Nucleus accumbens (tissue), 56 donors: Measurements from ENCODE around the gene CD302.
"Not testable (repeated sequence)": the region's sequence is repeated elsewhere in the genome, so short reads cannot be mapped to it uniquely, and the experiment has no call there.

Source experiments
- DNase-seq, 56 donors: peaks; one replicate each; lab custom pipeline; 2025; lab: John Stamatoyannopoulos, UW

CD302 gene

DNA sequence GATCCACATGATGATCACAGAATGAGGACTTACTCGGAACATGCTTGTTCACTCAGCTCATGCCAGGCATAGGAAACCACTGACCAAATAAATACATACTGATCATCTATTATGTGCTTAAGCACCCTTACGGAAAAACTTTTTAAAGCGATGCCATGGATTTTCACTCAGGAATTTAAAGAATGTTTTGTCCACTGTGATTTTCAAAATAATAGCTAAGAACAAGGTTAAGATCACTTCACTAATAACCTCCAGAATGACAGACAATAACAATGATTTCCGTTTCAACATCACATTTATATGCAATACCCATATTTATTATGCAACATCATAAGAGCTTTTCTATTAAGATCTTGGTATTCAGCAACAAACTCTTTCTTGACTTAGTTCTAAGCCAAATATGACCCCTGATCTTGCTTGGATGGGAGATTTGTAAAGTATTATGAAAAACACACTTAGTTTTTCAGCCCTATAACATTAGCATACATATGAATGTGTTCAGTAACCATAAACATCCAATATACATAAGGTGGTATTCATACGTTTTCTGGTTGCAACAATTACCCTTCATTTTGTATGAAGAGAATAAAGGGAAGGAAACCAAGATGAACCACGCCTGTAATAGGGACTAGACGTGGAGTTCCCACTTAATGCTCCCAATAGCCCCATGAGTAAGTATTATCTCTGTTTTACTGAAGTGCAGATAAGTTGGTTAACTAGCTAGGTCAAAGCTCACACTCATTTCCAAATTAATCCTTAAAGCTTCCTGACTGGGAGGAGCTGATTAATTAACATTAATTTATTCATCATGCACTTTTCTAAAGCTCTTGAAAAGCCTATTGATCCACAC lies 1.9 kb downstream of the CD302 start:
- no peak for DNase-seq

DNA sequence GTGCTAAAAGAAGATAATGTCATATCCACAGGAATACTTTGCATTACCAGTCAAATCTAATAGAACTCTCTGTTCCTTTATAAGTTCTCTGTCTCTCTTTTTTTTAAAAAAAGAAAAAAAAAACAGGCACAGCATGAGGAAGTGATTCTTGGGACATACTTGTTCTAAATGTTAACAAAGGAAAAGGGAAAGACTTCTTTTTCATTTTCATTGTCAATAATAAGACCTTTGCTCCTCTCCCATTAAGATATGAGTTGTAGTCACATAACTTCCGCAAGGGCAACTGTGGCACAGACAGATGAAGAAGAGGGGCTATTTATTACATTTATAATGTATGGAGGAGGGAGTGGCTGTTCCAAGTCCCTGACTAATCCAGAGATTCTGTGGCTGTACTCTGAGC lies 4.7 kb downstream of the CD302 start:
- DNase-seq: no peak

DNA sequence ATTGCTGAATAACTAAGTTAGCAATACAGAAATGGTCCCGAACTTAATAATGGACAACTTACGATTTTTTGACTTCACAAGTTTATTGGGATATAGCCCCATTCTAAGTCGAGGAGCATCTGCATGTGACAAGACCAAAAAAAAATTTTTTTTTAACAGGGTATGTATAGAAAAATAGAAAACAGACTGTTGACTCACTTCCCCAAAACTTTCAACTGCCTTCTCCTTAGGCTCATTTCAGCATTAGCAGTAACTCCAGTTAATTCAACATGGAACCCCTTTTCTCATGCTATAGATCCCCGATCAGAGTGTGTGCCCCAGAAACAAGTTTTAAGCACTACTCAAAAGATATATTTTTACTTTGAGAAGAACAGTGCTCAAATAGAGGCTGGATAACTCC lies 5.4 kb downstream of the CD302 start:
- no peak for DNase-seq

DNA sequence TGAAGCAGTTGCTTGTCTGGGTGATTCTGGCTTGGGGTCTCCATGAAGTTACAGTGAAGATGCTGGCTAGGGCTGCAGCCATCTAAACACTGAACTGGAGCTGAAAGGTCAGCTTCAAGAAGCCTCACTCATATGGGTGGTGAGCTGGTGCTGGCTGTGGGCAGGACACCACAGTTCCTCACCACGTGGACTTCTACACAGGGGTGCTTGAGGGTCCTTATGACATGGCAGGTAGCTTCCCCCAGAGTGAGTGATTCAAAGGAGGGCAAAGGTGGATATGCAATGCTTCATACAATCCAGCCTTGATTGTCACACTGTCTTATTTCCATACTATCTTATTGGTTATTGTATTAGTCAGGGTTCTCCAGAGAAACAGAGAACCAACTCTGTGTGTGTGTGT lies 6.0 kb downstream of the CD302 start:
- no peak for DNase-seq

DNA sequence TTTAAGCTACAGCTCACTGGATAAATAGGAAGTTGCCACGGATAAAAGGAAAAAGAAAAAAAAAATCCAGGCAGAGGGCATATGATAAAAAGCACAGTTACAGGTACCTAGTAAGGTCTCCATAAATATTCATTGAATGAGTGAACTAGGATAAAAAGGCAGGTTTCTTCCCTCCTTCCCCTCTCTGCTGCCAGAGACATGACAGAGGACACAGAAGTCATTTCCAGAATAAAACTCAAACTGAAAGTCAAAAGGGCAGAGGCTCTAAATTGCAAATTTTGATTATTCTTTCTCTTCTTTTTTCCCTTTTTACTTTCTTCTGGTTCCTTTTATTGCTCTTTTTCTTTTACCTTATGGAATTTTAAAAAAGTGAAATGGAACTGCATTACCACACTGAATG lies 7.7 kb downstream of the CD302 start:
- no peak for DNase-seq

DNA sequence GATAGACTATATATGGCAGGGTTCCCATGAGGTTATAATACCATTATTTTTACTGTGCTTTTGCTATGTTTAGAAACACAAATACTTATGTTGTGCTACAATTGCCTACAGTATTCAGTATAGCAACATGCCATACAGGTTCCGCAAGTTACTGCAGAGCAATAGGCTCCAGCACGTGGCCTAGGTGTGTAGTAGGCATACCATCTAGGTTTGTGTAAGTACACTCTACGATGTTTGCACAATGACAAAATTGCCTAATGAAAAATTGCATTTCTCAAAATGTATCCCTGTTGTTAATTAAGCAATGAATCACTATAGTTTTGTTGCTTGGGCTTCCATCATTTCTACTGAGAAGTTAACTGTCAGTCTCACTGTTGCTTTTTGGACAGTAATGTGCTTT lies 9.8 kb downstream of the CD302 start:
- DNase-seq: no peak

DNA sequence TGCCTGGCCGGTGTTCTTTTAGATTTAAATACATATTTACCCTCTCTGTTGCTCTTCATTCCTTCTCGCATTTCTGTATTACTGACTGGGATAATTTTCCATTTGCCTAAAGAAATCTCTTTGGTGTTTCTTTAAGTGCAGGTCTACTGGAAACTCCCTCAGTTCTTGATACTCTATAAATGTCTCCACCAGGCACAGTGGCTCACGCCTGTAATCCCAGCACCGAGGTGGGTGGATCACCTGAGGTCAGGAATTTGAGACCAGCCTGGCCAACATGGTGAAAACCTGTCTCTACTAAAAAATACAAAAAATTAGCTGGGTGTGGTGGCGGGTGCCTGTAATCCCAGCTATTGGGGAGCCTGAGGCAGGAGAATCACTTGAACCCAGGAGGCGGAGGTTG lies 10.4 kb downstream of the CD302 start:
- not testable (repeated sequence) for DNase-seq

DNA sequence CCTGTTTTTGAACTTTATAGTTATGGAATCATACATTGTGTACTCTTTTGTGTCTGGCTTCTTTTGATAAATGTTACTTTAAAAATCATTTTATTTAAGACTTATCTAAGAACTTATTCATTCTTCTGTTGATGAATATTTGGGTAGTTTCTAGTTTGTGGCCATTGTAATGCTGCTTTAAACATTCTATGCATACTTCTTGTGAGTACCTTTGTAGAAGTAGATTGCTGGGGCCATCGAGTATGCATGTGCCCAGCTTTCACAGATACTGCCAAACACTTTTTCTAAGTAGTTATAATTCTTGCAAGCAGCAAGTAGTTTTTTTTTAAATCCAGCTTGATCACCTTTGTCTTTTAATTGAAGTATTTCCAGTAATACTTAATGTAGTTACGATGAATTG lies 11.1 kb downstream of the CD302 start:
- DNase-seq: no peak

DNA sequence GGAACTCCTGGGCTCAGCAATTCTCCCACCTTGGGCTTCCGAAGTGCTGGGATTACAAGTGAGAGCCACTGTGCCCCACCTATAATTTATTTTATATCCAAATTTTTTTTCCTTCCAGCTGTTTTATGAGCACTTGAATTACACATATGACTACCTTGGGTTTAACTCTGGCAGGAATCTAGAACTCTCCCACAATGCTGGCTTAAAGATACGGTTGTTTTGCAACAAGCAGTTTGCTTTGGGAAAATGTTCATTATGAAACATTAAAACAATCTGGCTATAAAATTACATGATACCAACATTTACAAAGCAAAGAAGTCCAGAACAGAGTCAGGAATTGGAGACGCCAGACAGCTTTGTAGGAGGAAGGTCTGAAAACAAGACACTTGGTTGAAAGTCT lies 12.8 kb downstream of the CD302 start:
- DNase-seq: no peak

DNA sequence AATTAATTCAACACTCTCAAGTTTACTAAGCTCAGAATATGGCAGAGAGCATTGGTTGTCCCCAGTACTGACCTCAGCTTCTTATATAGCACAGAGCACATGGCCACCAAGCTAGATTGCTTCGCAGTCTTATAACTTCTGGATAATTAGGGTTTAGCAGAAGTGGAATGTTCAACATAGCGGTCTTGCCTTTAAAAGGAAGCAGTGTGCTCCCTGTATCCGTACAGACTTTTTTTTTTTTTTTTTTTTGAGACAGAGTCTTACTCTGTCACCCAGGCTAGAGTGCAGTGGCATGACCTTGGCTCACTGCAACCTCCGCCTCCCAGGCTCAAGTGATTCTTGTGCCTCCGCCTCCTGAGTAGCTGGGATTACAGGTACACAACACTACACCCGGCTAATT lies 13.3 kb downstream of the CD302 start:
- not testable (repeated sequence) for DNase-seq

DNA sequence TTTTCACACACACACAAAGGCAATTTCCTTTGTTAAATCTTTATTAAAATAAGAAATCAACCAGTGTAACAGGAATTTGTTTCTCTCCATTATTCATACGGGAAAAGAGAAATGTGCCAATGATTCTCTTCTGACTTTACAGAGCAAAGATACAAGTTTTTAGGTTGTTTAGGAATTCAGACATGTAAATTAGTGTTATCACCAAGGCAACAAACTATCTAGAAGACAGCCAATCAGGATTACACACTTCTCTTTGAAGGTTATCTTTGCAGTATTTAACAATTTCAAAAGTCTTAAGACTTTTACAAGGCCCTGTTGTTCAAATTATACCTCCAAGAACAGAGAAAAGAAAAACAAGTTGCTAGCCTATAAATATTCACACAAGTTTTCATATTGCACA lies 14.5 kb downstream of the CD302 start:
- no peak for DNase-seq

DNA sequence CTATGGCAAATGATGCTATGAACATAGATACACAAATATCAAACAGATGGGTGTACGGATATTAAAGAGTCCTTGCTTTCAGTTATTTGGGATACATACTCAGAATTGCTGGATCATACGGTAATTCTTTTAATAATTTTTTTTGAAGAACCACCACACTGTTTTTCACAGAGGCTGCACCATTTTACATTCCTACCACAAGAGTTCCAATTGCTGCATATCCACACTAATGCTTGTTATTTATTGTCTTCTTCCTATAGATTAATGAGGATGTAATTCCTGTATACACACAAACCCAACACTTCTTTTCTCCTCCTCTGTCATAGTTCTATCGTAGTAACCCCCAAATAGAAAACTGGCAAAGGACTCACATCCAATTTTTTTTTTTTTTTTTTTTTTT lies 21.7 kb downstream of the CD302 start:
- no peak for DNase-seq

DNA sequence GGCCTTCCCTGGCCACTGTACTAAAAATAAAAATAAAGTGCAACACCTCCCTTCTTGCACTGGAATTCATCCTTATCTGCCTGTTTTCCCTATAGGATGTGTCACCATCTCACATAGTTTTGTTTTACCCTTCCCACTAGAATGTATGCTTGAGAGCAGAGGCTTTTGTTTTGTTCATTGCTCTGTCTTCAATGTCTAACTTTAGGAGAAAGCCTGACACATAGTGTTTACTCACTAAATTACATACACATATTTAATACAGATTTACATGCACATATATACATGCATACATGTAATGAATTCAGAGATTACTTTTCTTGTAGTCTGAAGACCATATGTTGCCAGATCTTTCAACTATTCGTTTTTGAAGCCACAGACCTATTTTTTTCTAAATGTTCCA lies 23.0 kb downstream of the CD302 start:
- no peak for DNase-seq

DNA sequence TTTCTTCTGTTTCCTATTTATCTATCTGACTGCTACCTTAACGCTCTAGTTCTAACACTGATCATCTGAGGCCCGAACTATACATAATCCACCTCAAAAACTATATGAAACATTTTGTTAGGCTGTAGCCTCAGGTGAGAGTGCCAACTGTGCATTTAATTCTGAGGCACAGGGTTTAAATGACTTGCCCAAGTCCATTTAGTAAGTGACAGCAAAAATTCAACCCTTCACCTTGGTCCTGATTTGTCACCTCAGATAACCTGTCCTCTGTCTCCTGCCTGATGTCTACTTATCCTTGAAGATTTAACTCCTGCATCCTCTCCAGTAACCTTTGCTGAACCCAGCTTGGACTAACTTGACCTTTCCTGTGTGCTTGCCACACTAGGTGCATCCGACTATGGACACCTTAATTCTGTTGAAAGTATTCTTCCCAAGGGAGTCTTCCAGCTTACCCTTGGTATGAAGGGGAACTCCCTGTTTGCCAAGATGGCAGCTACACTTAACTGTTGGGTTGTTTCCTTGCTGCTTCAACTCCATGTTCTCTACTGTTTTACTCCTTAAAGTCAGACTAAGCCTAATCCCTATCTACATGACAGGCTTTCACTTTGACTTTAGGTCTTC lies 23.5 kb downstream of the CD302 start:
- no peak for DNase-seq

DNA sequence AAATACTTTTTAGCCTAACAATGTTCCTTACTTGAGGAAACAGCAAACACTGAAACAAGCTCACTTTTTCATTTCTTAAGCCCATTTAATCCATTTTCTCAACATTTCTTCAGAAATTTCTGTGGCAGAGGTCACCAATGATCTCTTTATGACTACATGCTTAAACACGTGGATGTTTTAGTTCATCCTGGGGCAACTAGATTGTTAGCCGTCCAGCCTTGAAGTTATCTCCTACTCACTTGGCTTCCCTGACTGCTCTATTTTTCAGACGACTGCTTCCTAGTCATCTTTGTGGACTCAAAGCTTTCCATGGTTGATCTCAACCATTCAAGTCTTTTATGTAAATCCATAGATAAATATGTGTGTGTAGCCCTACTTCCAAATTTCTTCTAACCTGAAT lies 24.1 kb downstream of the CD302 start:
- no peak for DNase-seq

DNA sequence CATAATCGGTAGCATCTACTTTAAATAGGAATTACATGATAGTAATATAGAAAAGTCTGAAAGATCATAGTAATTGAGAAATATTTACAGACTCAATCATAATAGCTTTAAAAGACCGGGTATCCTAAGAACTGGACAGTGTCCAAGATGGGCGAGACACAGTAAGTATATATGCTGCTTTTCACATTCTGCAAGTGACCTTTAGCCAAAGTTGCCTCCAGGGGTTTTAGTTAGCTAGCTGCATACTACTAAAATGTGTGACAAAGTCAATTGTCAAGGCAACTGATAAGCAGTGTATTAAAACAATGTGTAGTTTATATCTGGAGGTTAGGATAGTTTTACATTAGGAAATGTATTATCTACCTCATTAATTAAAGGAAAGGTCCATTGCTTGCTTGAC lies 24.6 kb downstream of the CD302 start:
- no peak for DNase-seq

DNA sequence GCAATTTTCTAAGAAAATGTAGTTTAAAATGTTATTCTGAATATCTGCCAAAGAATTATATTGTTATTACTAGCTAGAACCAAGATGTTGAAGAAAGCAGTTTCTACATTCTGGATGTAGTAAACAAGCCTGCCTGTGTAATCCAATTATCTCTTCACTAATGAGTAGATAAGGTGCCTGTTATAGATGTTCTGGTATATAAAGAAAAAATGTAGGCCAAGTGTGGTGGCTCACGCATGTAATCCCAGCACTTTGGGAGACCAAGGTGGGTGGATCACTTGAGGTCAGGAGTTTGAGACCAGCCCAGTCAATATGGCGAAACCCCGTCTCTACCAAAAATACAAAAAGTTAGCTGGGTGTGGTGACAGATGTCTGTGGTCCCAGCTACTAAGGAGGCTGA lies 28.9 kb downstream of the CD302 start:
- no peak for DNase-seq

DNA sequence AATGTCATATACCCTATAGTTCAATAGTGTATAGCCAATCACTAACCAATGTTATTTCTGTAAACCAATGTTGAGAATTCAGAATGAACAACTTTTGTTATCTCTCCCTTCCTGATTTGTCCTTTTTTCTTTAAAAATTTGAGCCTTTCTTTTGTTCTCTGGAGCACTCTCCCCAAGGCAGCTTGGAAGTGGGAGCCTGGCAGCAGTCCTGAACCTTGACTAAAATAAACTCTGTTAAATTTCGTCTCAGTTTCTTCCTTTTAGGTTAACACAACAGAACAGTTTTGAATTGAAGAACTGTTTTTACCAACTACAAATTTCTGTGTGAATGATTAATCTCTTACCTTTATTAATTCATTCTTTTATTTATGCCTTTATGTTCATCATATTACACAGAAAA lies 35.9 kb downstream of the CD302 start:
- DNase-seq: peak in 1 of 56 donors; percentile 7

DNA sequence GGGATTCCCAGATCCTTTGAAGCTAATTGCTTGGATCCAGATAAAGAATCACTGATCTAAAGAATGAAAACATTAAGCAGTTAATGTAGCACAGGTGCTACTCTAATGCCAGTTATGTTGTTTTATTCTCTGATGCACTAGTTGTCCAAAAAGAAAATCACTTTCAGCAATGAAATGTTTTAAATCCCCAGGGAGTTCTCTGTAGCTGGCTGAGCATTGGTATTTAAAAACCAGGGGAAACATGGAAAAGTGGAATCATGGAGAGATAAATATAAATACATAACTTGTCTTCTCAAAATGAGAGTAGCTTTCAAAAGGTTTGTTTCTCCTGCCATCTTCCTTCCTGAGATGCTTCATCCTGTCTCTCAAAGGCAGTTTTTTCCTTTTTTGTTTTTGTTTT lies 37.7 kb downstream of the CD302 start:
- no peak for DNase-seq

DNA sequence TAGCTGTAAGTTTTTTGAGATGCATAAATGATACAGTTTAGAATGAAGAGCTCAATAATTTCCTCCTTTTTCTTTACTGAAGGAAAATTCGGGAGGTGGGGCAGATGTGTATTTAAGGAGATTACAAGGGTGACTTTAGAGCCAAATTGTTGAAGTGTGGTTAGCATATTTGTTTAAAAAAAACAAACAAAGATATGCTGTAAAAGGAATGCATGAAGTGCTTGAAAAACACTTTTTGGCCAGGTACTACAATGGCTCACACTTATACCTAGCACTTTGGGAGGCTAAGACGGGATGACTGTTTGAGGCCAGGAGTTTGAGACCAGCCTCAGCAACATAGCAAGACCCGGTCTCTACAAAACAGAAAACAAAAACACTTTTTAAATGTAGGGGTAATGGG lies 38.4 kb downstream of the CD302 start:
- no peak for DNase-seq

DNA sequence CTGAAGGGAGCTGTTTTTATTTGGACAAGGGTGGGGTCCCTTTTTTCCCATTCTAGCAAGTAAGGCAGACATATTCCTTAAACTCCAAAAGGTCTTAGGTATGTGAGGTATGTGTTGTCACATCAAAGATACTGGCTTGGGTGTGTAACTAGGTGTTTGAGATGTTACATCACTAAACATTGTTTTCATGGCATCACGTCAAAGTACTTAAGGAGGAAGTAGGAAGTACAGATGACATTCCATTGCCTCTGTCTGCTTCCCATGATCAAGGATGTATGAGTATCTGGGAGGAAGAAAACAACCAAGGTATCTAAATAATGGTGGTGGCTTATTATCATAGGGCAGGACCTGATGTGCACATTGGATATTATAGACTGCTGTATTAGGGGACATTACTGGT lies 39.3 kb downstream of the CD302 start:
- no peak for DNase-seq

DNA sequence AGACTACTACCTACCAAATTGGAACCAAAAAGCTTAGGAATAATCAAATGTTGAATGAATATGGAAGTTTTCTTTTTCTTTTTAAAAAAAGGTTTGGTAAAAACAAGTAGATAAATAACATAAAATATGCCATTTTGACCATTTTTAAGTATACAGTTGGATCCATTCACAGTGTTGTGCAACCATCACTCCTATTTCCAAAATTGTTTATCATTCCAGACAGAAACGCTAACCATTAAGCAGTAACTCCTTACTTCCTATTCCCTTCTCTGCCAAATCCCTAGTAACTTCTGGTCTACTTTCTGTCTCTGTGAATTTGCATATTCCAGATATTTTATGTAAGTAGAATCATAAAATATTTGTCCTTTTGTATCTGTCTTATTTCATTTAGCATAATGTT lies 39.8 kb downstream of the CD302 start:
- DNase-seq: no peak

DNA sequence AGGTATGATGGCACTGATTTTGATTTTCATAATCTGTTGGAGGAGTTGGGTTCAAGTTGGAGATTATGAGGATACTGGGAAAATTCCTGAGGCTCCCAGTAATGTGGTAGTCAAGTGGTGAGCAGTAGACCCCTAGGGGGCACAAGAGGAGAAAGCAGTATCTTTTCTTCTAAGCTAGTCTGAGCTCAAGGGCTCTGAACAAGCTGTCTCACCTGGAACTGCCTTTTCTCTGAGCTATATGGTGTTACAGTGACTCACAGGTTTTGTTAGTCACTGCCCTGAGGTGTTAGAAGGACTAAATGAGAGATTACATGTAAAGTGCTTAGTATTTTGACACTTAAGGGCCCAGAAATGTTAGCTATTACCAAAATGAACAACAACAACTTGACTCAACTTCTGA lies 42.2 kb downstream of the CD302 start:
- no peak for DNase-seq
